Skin epidermis (tissue), 12 donors: Measurements from ENCODE around the gene CCL7.

Experiments used
- H3K27ac ChIP-seq, 21 experiments: fragments of 200-600 bp; sonication (generic) in 11 of 21; one replicate each; pipeline ENCODE4 v1.5.0; 2020; ENCODE audit warnings: mild to moderate bottlenecking in 3 of 21, inconsistent platforms in 2 of 21, moderate library complexity in 2 of 21
- H3K4me3 ChIP-seq, 7 experiments: fragments of 200-600 bp; sonication (generic) in 2 of 7; one replicate each; pipeline ENCODE4 v1.5.0; 2020; ENCODE audit warnings: inconsistent platforms in 2 of 7, mild to moderate bottlenecking in 2 of 7, moderate library complexity in 1 of 7

The CCL7 gene

GRCh38 chr17:34312080-34312479, 42.1 kb downstream of the CCL7 start:
- Histone ChIP-seq H3K4me3 (no peak overlapping the region), H3K27ac (peak overlapping the region in 4 of 21 experiments; percentile 16 to 60 (median 34))

DNA sequence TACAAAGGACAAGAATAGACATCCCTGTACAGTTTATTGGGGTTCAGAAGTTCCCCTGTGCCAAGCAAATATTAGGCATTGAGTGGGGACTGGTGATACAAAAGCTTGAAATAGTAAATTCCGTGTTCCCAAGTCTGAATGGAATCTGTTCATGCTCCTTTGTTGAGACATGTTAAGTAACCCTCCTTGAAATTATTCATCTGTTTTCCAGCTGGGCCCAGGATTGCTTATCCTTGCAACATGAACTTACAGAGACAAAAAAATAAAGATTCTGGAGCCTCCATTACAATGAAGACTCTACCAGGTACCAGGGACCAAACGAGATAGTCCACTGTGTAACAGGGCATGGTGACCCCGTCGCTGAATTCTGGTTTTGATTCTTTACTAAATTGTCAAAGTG, 43.1 kb downstream of the CCL7 start:
- Histone ChIP-seq H3K4me3 (no peak overlapping the region), H3K27ac (peak overlapping the region in 7 of 21 experiments; percentile 16 to 60 (median 40))

- Histone ChIP-seq H3K4me3 (no peak overlapping the region), H3K27ac (peak overlapping the region in 10 of 21 experiments; percentile 11 to 68 (median 48))
Observed at GRCh38 chr17:34314279-34314678, 44.3 kb downstream of the CCL7 start.

- no peak overlapping the region for H3K27ac ChIP-seq
- H3K4me3 ChIP-seq, result no peak overlapping the region
Observed at GRCh38 chr17:34318474-34318873, 48.5 kb downstream of the CCL7 start.

DNA sequence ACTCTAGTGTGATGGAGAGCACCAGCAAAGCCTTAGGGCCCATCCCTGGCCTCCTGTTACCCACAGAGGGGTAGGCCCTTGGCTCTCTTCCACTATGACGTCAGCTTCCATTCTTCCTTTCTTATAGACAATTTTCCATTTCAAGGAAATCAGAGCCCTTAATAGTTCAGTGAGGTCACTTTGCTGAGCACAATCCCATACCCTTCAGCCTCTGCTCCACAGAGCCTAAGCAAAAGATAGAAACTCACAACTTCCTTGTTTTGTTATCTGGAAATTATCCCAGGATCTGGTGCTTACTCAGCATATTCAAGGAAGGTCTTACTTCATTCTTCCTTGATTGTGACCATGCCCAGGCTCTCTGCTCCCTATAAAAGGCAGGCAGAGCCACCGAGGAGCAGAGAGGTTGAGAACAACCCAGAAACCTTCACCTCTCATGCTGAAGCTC, 49.0 kb downstream of the CCL7 start, which contains the start of gene CCL8:
CCL8 (plus strand) TSS at position 397 of the 445 bp plus-strand sequence. CDS start 67 bp downstream, outside the sequence.
- Histone ChIP-seq H3K27ac (peak within 1 kb of the TSS in 5 of 21 experiments; percentile 4 to 27 (median 6)), H3K4me3 (no peak within 1 kb of the TSS)
